Measurements from ENCODE around the gene ELP4. TPM values are rescaled to one million over a fixed set of nuclear protein-coding genes. Genes with fewer than 3 reads are reported as not detected.

The ELP4 gene
- polyA plus RNA-seq, 2 of the 4 experiments (the other 2 are of a cell fraction) = 16.9 to 26.0 TPM

- WGBS (ENCODE audit: missing lambda C conversion rate) = 89% methylated on average over 6 of the region's 6 CpGs
- H3K9me3 ChIP-seq = no peaks in the 10 kb centered on the region
- no peak for TF ChIP-seq BCL3 (IDR thresholded peaks at IDR 0.05)
- peaks cover 25% of the 10 kb centered on the region; the same call in 2 of the 3 replicates for H3K4me1 ChIP-seq
- CTCF ChIA-PET = interaction anchor here (1.6 kb wide), 1 partner anchor 373 kb away, joined by 3 read pairs; no protein-coding TSS in a partner anchor
- ATAC-seq = no peak
- POLR2A ChIA-PET = no interaction called here
- no peak overlapping the region for H3K4me2 ChIP-seq
- FAIRE-seq = no peak
- no peak overlapping the region for H3K4me3 ChIP-seq
- DNase-seq (ENCODE audit: low read depth in 1 of 2, low spot score in 1 of 2) = no peak
- H3K27ac ChIP-seq = no peak overlapping the region
Measured at GRCh38 chr11:31512117-31512516, 2.5 kb downstream of the ELP4 start.

- no peak for FAIRE-seq
Measured at GRCh38 chr11:31521497-31522150, 12.1 kb downstream of the ELP4 start.

GRCh38 chr11:31529189-31529588 is 19.6 kb downstream of the ELP4 start:
- CTCF ChIA-PET = interaction anchor here (0.6 kb wide), 1 partner anchor 891 kb away, joined by 6 read pairs; no protein-coding TSS in a partner anchor
- DNase-seq (ENCODE audit: low read depth in 1 of 2, low spot score in 1 of 2) (no peak), FAIRE-seq (no peak), ATAC-seq (no peak)
- no peak for TF ChIP-seq BHLHE40 (IDR thresholded peaks at IDR 0.05; ENCODE audit: low read depth, low read length)
- no peak for TF ChIP-seq NPAS2 (CRISPR knock-in tag; IDR thresholded peaks at IDR 0.05; ENCODE audit: borderline replicate concordance)
- no peak for TF ChIP-seq MYC (IDR thresholded peaks at IDR 0.05; ENCODE audit: borderline replicate concordance, low read length)
- no peak for TF ChIP-seq CEBPB (IDR thresholded peaks at IDR 0.05)
- no peak for TF ChIP-seq FOSB (CRISPR knock-in tag; IDR thresholded peaks at IDR 0.05)
- TF ChIP-seq FOXS1 (CRISPR knock-in tag; IDR thresholded peaks at IDR 0.05) = no peak
- TF ChIP-seq CTCF (IDR thresholded peaks at IDR 0.05) = no peak
- no peak for TF ChIP-seq ELK1 (IDR thresholded peaks at IDR 0.05; ENCODE audit: low read depth, low read length)
- no peak for TF ChIP-seq HOXB13 (CRISPR knock-in tag; IDR thresholded peaks at IDR 0.05; ENCODE audit: low read depth)
- TF ChIP-seq MAX (IDR thresholded peaks at IDR 0.05) = no peak
- no peak for TF ChIP-seq TP53 (CRISPR knock-in tag; IDR thresholded peaks at IDR 0.05)
- H3K9me3 ChIP-seq = no peaks in the 10 kb centered on the region
- no peak overlapping the region for H3K4me3 ChIP-seq
- 95% methylated on average over 2 of the region's 2 CpGs for whole genome bisulfite sequencing (ENCODE audit: missing lambda C conversion rate)
- no peaks in the 10 kb centered on the region for H3K4me1 ChIP-seq
- POLR2A ChIA-PET = no interaction called here
- no peak overlapping the region for H3K4me2 ChIP-seq
- H3K27ac ChIP-seq = no peak overlapping the region

More at GRCh38 chr11:31521497-31522150, 12.1 kb downstream of the ELP4 start:
- H3K9me3 ChIP-seq = no peaks in the 10 kb centered on the region
- H3K4me1 ChIP-seq = no peaks in the 10 kb centered on the region
- POLR2A ChIA-PET = no interaction called here
- TF ChIP-seq RAD21 (conservative IDR thresholded peaks at IDR 0.05 in 1 of 2, IDR thresholded peaks at IDR 0.05 in 1 of 2) (no peak), FOSL2 (IDR thresholded peaks at IDR 0.05) (no peak), FOSL2 (CRISPR knock-in tag; IDR thresholded peaks at IDR 0.05) (no peak), FOXS1 (CRISPR knock-in tag; IDR thresholded peaks at IDR 0.05) (no peak), CHD2 (IDR thresholded peaks at IDR 0.05; ENCODE audit: low read length, partially characterized antibody) (no peak), CHD4 (IDR thresholded peaks at IDR 0.05; ENCODE audit: borderline replicate concordance) (no peak)
- H3K4me2 ChIP-seq = no peak overlapping the region
- H3K27ac ChIP-seq = no peak overlapping the region
- ATAC-seq = no peak
- CTCF ChIA-PET = no interaction called here
- no peak for DNase-seq (ENCODE audit: low read depth in 1 of 2, low spot score in 1 of 2)
- H3K4me3 ChIP-seq = no peak overlapping the region

Data from A549 (cell line).